Smooth muscle cell (in vitro differentiated cells): Measurements from ENCODE around the gene LRMDA. TPM values are rescaled to one million over a fixed set of nuclear protein-coding genes. Genes with fewer than 3 reads are reported as not detected.

Experiments
- DNase-seq: peaks from one replicate; lab custom pipeline; 2025; ENCODE audit not compliant: unreplicated experiment; lab: John Stamatoyannopoulos, UW
- H2AFZ ChIP-seq: fragments of 200-600 bp; sonication (generic); 2 replicates; pipeline ENCODE4 v1.6.0; 2016; ENCODE audit warnings: antibody characterized with exemption, low read depth, mild to moderate bottlenecking
- H3F3A ChIP-seq: fragments of 200-600 bp; sonication (generic); 2 replicates; pipeline ENCODE4 v1.6.0; 2017; ENCODE audit warnings: antibody characterized with exemption, low read depth
- H3K27ac ChIP-seq: fragments of 200-600 bp; sonication (generic); 2 replicates; pipeline ENCODE4 v1.5.1; 2016; ENCODE audit warnings: low read depth, mild to moderate bottlenecking
- H3K27me3 ChIP-seq: fragments of 200-600 bp; sonication (generic); 2 replicates; pipeline ENCODE4 v1.6.1; 2016; ENCODE audit warnings: low read depth, mild to moderate bottlenecking
- H3K36me3 ChIP-seq: fragments of 200-600 bp; sonication (generic); 2 replicates; pipeline ENCODE4 v1.5.1; 2016; ENCODE audit warnings: low read depth
- H3K4me1 ChIP-seq: fragments of 200-600 bp; sonication (generic); 2 replicates; pipeline ENCODE4 v1.5.1; 2016; ENCODE audit warnings: low read depth
- H3K4me2 ChIP-seq: fragments of 200-600 bp; sonication (generic); 2 replicates; pipeline ENCODE4 v1.6.0; 2016; ENCODE audit warnings: mild to moderate bottlenecking
- H3K4me3 ChIP-seq: fragments of 200-600 bp; sonication (generic); 2 replicates; pipeline ENCODE4 v1.5.1; 2016; ENCODE audit warnings: mild to moderate bottlenecking
- H3K79me2 ChIP-seq: fragments of 200-600 bp; sonication (generic); 2 replicates; pipeline ENCODE4 v1.6.0; 2016; ENCODE audit warnings: low read depth, mild to moderate bottlenecking
- H3K9ac ChIP-seq: fragments of 200-600 bp; sonication (generic); 2 replicates; pipeline ENCODE4 v1.6.0; 2016; ENCODE audit warnings: low read depth
- H3K9me3 ChIP-seq: fragments of 200-600 bp; sonication (generic); replicated peaks from 2 replicates; pipeline ENCODE4 v1.5.1; 2016; ENCODE audit warnings: low read depth
- H4K20me1 ChIP-seq: fragments of 200-600 bp; sonication (generic); 2 replicates; pipeline ENCODE4 v1.6.0; 2016; ENCODE audit warnings: low read depth
- WGBS: methylation state at CpG from one replicate; pipeline ENCODE4 v1.1.7; 2016; ENCODE audit warnings: low lambda C conversion rate; 5-methylcytosine and 5-hydroxymethylcytosine counted together
- polyA plus RNA-seq: library from polyadenylated mRNA; unstranded; fragments of >200 nt; fragmentation: Nextera tagmentation; extraction: Ambion mirVana; gene quantifications from 2 replicates; pipeline ENCODE4 v1.2.1, GENCODE V29; 2016
- total RNA-seq: library from RNA; depleted of rRNA; stranded (reverse); fragments of >200 nt; gene quantifications from 2 replicates; pipeline ENCODE4 v1.2.3, GENCODE V29; 2014
- TF ChIP-seq, protein P1 (sequence below): fragments of 200-600 bp; sonication (generic); IDR thresholded peaks from 2 replicates; pipeline ENCODE4 v1.5.1; 2017; ENCODE audit warnings: borderline replicate concordance, mild to moderate bottlenecking, antibody characterized with exemption; ENCODE audit not compliant: insufficient read depth, poor library complexity, severe bottlenecking

Gene LRMDA
- total and polyA plus RNA-seq, 2 experiments from 2014 or later: 1.5 to 1.6 TPM

GRCh38 chr10:75905490-75905889 lies 474.1 kb downstream of the LRMDA start:
- Histone ChIP-seq H3K9me3 (no peaks in the 10 kb centered on the region), H4K20me1 (no peaks in the 10 kb centered on the region), H3K9ac (no peak overlapping the region), H3K4me1 (no peaks in the 10 kb centered on the region), H3K27me3 (peaks cover 20% of the 10 kb centered on the region), H3K36me3 (no peaks in the 10 kb centered on the region), H3K4me2 (no peak overlapping the region), H3K79me2 (no peaks in the 10 kb centered on the region), H2AFZ (no peak overlapping the region), H3F3A (peaks cover 4% of the 10 kb centered on the region), H3K27ac (no peak overlapping the region), H3K4me3 (no peak overlapping the region)
- 87% methylated on average over 4 of the region's 4 CpGs for WGBS
- TF ChIP-seq, protein P1, sequence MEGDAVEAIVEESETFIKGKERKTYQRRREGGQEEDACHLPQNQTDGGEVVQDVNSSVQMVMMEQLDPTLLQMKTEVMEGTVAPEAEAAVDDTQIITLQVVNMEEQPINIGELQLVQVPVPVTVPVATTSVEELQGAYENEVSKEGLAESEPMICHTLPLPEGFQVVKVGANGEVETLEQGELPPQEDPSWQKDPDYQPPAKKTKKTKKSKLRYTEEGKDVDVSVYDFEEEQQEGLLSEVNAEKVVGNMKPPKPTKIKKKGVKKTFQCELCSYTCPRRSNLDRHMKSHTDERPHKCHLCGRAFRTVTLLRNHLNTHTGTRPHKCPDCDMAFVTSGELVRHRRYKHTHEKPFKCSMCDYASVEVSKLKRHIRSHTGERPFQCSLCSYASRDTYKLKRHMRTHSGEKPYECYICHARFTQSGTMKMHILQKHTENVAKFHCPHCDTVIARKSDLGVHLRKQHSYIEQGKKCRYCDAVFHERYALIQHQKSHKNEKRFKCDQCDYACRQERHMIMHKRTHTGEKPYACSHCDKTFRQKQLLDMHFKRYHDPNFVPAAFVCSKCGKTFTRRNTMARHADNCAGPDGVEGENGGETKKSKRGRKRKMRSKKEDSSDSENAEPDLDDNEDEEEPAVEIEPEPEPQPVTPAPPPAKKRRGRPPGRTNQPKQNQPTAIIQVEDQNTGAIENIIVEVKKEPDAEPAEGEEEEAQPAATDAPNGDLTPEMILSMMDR: no peak
- DNase-seq: no peak

DNA sequence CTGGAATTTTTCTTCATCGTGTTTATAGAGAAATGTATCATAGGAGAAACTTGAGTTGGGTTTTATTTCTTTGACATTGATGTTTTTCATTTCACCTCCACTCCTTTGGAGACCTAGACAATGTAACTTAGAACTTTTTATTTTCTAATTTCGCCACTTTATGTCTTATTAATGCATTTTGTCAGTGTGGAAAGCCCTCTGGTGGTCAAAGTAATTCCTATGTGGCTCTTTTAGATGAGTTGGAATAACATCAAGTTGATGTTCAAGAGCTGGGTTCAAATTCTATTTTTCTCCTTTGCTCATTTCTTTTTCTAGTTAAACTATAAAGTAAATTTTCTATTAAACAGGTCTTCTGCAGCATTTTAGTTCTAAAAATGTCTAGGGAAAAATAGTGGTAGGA lies 478.6 kb downstream of the LRMDA start:
- H4K20me1 ChIP-seq: no peaks in the 10 kb centered on the region
- H3K9me3 ChIP-seq: no peaks in the 10 kb centered on the region
- H3K4me1 ChIP-seq: no peaks in the 10 kb centered on the region
- H3K36me3 ChIP-seq: no peaks in the 10 kb centered on the region
- H3K27ac ChIP-seq: no peak overlapping the region
- TF ChIP-seq, protein P1: peak; percentile 69
- no peaks in the 10 kb centered on the region for H3F3A ChIP-seq
- H3K4me2 ChIP-seq: no peak overlapping the region
- peaks cover 12% of the 10 kb centered on the region for H3K27me3 ChIP-seq
- H2AFZ ChIP-seq: no peak overlapping the region
- no peaks in the 10 kb centered on the region for H3K79me2 ChIP-seq
- DNase-seq: no peak
- 75% methylated on average over 2 of the region's 2 CpGs for WGBS
- H3K4me3 ChIP-seq: no peak overlapping the region
- H3K9ac ChIP-seq: no peak overlapping the region

DNA sequence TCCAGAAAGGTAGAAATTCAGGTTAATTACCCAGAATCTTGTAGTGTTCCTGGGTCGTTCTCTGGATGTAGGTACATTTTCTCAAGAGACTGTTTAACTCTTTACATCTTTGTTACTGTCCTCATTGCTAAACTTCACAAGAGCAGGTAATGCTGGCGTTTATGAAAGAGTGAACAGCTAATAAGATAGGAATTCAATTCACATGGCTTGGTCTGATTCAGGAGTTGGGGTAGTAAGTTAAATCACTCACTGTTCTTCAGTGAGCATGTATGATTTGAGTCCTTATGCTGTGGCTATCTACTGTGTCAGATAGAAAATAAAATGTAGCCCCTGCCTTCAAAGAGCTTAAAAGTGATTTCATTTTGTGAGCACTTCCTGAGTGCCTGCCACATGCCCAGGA lies 480.0 kb downstream of the LRMDA start:
- WGBS: 75% methylated on average over 2 of the region's 2 CpGs
- Histone ChIP-seq H3K9me3 (no peaks in the 10 kb centered on the region), H3K27ac (no peak overlapping the region), H3K4me3 (no peak overlapping the region), H4K20me1 (no peaks in the 10 kb centered on the region), H3K36me3 (no peaks in the 10 kb centered on the region), H3K27me3 (peaks cover 3% of the 10 kb centered on the region), H3K4me2 (no peak overlapping the region), H2AFZ (no peak overlapping the region), H3K9ac (no peak overlapping the region), H3K79me2 (no peaks in the 10 kb centered on the region), H3K4me1 (no peaks in the 10 kb centered on the region), H3F3A (no peaks in the 10 kb centered on the region)
- TF ChIP-seq, protein P1: no peak
- DNase-seq: no peak

- H3K36me3 ChIP-seq: no peaks in the 10 kb centered on the region
- H4K20me1 ChIP-seq: no peaks in the 10 kb centered on the region
- peaks cover 3% of the 10 kb centered on the region for H3K27me3 ChIP-seq
- no peak overlapping the region for H3K4me2 ChIP-seq
- H3K9ac ChIP-seq: no peak overlapping the region
- H3K4me3 ChIP-seq: no peak overlapping the region
- no peaks in the 10 kb centered on the region for H3F3A ChIP-seq
- WGBS: 85% methylated on average over 3 of the region's 3 CpGs
- H3K27ac ChIP-seq: no peak overlapping the region
- TF ChIP-seq, protein P1: no peak
- H2AFZ ChIP-seq: no peak overlapping the region
- H3K9me3 ChIP-seq: no peaks in the 10 kb centered on the region
- no peak for DNase-seq
- no peaks in the 10 kb centered on the region for H3K4me1 ChIP-seq
- H3K79me2 ChIP-seq: no peaks in the 10 kb centered on the region
Measured at GRCh38 chr10:75916906-75917305, 485.5 kb downstream of the LRMDA start.
